Activated effector memory CD4-positive, alpha-beta T cell treated with Interleukin-2 at 50 U/mL for 16 hours (primary cell): ENCODE results near the gene CT45A5.
"Not testable (repeated sequence)": the region's sequence is repeated elsewhere in the genome, so short reads cannot be mapped to it uniquely, and the experiment has no call there.

ENCODE experiments used
- DNase-seq: peaks from one replicate; pipeline ENCODE4 v3.0.0-alpha.2; 2020

CT45A5 gene

GRCh38 chrX:135785403-135785802 is at the start of gene CT45A5:
Gene CT45A5, minus strand, starts transcription at chrX:135785503. Its CDS starts 3,774 bp downstream, at chrX:135781729.
- not testable (repeated sequence) for DNase-seq

GRCh38 chrX:135819912-135820311 is 34.6 kb upstream of the CT45A5 start, which contains the start of gene CT45A2:
Gene CT45A2, minus strand, starts transcription at chrX:135820012. Its CDS starts 3,747 bp downstream, at chrX:135816265.
- not testable (repeated sequence) for DNase-seq

- DNase-seq, result not testable (repeated sequence)
Measured at GRCh38 chrX:135802687-135803086, 17.4 kb upstream of the CT45A5 start, which contains the start of gene CT45A6. Gene CT45A6, minus strand, starts transcription at chrX:135802787. Its CDS starts 3,794 bp downstream, at chrX:135798993.

- DNase-seq, result not testable (repeated sequence)
Measured at GRCh38 chrX:135768091-135768490, 17.2 kb downstream of the CT45A5 start, which contains the start of gene CT45A3. Gene CT45A3, minus strand, starts transcription at chrX:135768191. Its CDS starts 3,747 bp downstream, at chrX:135764444.

- not testable (repeated sequence) for DNase-seq
Measured at GRCh38 chrX:135744739-135745138, 40.6 kb downstream of the CT45A5 start.

GRCh38 chrX:135741192-135741715 is 44.0 kb downstream of the CT45A5 start:
- DNase-seq, result no peak

- no peak for DNase-seq
Measured at GRCh38 chrX:135740681-135741149, 44.6 kb downstream of the CT45A5 start.

GRCh38 chrX:135737366-135738071 is 47.8 kb downstream of the CT45A5 start:
- no peak for DNase-seq

- DNase-seq, result not testable (repeated sequence)
Measured at GRCh38 chrX:135734666-135735065, 50.6 kb downstream of the CT45A5 start.
